Measurements from ENCODE around the gene CORO6.

The CORO6 gene

DNA sequence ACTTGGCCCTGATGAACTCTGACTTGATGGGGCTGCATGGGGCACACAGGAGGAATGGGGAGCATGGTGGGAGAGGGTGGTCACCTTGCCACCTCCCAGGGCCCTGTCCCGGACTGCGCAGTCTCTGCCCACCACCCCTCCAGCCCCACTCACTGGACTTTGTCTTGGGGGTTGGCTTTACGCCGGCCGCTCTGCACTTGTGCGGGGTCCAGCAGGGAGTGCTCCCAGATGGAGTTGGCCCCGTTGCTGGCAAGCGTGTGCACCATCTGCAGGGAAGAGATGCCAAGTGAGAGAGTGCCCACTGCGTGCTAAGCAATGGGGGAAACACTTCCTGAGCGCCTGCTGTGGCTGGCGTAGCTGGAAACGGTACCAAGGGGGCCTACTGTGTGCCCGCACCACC is 39.9 kb downstream of the CORO6 start:
- H3K4me3 ChIP-seq (ENCODE audit: low read depth, low read length): no peak overlapping the region
- TF ChIP-seq, protein P1, sequence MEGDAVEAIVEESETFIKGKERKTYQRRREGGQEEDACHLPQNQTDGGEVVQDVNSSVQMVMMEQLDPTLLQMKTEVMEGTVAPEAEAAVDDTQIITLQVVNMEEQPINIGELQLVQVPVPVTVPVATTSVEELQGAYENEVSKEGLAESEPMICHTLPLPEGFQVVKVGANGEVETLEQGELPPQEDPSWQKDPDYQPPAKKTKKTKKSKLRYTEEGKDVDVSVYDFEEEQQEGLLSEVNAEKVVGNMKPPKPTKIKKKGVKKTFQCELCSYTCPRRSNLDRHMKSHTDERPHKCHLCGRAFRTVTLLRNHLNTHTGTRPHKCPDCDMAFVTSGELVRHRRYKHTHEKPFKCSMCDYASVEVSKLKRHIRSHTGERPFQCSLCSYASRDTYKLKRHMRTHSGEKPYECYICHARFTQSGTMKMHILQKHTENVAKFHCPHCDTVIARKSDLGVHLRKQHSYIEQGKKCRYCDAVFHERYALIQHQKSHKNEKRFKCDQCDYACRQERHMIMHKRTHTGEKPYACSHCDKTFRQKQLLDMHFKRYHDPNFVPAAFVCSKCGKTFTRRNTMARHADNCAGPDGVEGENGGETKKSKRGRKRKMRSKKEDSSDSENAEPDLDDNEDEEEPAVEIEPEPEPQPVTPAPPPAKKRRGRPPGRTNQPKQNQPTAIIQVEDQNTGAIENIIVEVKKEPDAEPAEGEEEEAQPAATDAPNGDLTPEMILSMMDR (conservative IDR thresholded peaks at IDR 0.05; ENCODE audit: low read depth, low read length): no peak
- DNase-seq (ENCODE audit: low read depth): no peak

DNA sequence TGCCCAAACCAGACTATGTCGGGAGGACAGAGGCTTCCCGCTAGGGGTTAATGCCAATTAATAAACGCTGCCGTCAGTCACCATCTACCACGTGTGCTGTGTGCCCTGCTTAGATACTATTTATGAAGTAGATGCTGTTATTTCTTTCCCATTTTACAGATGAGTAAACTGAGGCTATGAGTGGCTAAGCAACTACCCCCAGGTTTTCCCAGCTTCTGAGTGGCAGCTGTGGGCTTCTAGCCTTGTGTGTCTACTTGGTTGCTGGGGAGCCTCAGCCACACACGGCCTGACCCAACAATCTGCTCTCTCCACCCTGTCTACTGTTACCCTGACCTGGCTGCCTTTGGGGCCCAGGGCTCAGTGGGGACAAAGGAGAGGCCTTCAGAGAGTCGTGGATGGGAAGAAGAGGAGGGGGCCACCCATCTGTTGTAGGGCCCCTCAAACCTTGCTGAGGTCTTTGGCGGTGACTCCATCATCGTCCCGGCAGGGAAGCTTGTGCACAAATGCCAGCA is 40.4 kb downstream of the CORO6 start:
- DNase-seq (ENCODE audit: low read depth): no peak
- TF ChIP-seq, protein P1 (conservative IDR thresholded peaks at IDR 0.05; ENCODE audit: low read depth, low read length): no peak
- no peak overlapping the region for H3K4me3 ChIP-seq (ENCODE audit: low read depth, low read length)

DNA sequence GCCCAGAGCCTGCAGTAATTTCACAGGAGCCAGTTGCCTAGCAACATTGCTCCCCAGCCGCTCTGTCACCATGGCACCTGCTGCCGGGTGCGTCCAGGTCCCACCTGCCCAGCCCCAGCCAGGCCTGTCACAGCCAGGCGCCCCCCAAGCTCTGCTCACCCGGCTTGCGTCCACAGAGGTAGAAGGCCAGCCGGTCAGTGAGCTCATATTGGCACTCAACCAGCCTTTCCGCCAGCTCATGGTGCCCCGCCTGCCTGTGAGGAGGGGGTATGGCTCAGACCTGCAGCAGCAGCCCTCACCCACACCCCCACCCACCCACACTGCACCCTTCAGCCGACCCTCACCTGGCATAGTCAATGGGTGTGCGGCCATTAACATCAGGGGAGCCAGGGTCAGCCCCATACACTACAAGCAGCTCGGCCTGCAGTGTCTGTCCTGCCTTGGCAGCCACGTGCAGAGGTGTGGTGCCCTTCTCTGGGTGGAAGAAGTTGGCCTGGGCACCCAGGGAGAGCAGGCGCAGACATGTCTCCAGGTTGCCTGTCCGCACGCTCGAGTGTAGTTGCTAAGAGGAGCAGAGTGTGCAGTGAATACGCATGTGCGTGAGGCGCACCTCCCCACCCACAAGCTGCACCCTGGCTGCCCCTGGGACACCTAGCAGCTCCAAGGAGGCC is 41.0 kb downstream of the CORO6 start:
- TF ChIP-seq, protein P1 (conservative IDR thresholded peaks at IDR 0.05; ENCODE audit: low read depth, low read length): no peak
- DNase-seq (ENCODE audit: low read depth): no peak
- H3K4me3 ChIP-seq (ENCODE audit: low read depth, low read length): no peak overlapping the region

DNA sequence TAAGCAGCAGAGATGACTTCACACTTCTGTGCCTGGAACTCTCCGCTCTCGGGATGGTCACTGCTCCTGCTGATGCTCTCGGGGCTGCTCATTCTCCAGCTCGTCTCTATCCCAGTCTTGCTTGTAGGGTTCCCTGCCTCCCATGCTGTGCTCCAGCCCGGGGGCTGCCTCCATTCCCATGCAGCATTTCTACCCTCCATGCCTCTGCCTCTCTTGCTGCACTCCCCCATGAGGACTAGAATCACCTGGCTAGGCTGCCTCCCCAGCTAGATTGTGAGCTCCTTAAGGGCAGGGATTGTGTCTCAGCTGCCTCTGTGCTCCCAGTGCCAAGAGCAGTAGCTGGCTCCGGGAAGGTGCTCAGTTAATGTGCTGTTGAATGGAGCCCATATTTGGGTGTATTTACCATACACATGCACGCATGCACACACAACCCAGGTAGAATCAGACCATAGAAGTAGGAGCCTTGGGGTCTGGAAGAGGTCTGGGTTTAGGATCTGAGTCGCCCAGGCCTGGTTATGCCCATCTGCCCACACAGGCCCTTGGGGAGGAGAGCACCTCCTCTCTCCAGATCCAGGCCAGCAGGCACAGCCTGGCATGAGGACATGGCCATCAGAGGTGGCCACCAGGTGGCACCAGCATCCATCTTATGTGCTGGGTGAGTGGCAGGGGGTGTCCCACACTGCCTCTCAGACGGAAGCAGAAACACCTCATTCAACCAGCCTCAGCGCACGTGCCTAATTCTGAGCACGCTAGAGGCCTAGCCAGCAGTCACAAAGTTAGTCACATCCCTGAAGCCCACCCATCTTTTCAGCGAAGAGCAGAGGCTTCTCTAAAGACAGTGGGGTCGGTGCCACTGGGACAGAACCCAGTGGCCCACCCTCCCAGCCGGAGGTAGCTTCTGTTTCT is 42.6 kb downstream of the CORO6 start:
- TF ChIP-seq, protein P1 (conservative IDR thresholded peaks at IDR 0.05; ENCODE audit: low read depth, low read length): peak; percentile 87
- peak; percentile 84 for DNase-seq (ENCODE audit: low read depth)
- H3K4me3 ChIP-seq (ENCODE audit: low read depth, low read length): no peak overlapping the region

DNA sequence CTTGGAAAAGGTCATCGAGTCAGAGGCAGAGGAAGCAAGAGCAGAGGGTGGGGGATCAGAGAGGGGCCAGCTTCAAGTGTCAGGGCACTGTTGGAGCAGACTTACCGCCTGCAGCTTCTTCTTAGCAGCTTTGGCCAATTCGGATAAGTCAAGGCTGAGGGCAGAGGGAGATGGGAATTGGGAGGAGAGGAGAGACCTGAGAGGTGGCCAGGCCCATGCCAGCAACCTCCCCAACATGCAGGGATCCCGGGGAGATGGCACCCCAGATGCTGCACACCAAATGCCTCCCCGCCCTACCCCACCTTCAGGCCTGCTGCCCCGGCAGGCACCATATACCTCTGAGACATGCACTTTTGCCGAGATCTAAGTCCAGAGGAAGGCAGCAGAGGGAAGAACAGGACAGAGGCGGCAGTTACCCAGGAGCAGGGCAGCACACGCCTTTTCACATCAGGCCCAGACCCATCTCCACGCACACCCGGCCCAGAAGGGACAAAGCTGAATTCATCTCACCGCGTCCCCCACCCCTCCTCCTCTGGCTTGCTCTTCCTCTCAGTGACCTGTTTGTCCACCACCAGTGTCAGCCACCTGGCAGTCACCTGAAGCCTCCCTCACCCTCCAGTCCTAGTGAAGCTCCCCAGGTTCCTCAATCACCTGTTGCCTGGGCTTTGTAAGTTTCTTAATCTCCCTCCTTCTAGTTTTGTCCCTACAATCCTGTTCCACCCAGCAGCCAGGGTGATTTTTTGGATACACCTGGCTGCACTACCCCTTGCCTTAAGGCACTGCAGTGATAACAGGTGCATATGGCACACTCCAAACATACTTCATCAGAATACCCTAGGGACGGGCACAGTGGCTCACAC is 43.9 kb downstream of the CORO6 start:
- TF ChIP-seq, protein P1 (conservative IDR thresholded peaks at IDR 0.05; ENCODE audit: low read depth, low read length): no peak
- no peak overlapping the region for H3K4me3 ChIP-seq (ENCODE audit: low read depth, low read length)
- no peak for DNase-seq (ENCODE audit: low read depth)

DNA sequence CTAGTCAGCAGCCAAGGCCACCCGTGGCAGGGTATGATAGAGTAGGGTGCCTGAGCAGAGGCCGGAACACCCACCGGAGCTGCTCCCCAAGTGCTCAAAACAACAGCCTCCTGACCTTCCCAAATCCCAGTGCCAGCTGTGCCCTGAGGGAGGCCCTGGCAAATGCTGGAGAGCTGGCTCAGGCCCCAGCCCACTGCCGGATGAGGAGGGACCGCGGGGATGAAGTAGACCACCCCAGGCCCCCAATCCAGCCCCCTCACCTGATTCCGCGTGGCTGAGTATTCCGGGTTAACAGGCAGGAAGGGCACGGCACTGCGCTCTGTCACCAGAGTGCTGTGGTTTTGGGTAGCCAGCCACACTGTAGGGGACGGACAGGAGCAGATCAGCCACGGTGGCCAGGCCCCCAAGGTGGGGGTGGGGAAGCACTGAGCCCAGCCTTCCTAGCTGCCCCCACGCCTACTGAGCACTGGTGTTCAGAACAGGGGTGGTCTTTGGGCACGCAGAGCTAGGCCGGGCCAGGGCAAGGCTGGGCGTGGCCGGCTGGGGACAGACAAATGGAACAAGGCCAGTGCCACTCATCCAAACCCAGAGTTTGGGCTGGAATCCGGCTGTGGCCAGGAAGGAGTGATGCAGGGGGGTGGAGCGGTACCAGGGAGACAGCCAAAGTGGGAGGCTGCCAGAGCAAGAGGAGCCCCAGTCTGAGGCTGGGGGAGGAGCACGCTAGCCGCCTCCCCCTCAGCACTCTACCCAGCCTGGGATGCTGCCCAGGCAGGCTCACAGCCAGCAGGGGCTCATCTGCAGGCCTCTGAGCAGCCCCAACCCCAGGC is 45.1 kb downstream of the CORO6 start:
- TF ChIP-seq, protein P1 (conservative IDR thresholded peaks at IDR 0.05; ENCODE audit: low read depth, low read length): no peak
- no peak overlapping the region for H3K4me3 ChIP-seq (ENCODE audit: low read depth, low read length)
- DNase-seq (ENCODE audit: low read depth): no peak
